ENCODE measurements around the gene KAT7.

Gene KAT7

GRCh38 chr17:49861150-49861884 is 72.8 kb downstream of the KAT7 start:
- H3K4me3 ChIP-seq (ENCODE audit: control insufficient read depth, low read depth, low read length), result no peak overlapping the region
- DNase-seq (ENCODE audit: low read depth), result no peak
- TF ChIP-seq CTCF (IDR thresholded peaks at IDR 0.05; ENCODE audit: control insufficient read depth, insufficient read depth, low read depth, low read length, missing control alignments), result peak; percentile 89

DNA sequence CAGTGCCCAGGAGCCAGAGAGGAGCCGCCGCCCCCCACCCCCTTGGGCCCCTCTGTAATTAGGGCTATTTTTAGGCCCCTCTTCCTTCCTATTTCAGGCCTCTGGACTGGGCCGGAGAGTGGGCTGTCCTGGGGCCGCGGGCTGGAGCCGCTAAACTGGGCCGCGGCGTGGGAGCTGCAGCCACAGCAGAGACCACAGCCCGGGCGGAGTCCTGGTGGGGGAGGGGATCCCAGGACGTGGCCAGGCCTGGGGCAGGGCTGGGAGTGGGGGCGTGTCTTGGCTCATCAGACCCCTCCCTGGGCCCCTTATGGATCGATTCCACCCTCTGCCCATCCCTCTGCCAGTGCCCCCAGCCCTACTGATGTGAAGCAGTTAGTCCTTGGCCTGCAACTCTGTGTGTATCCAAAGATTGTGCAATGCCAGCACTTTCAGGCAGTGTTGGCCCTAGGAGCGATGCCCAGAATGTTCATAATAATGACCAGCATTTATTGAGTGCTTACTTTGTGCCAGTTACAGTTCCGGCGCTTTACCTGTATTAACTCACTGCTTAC is 74.4 kb downstream of the KAT7 start:
- TF ChIP-seq CTCF (IDR thresholded peaks at IDR 0.05; ENCODE audit: control insufficient read depth, insufficient read depth, low read depth, low read length, missing control alignments), result no peak
- H3K4me3 ChIP-seq (ENCODE audit: control insufficient read depth, low read depth, low read length), result no peak overlapping the region
- no peak for DNase-seq (ENCODE audit: low read depth)

GRCh38 chr17:49866019-49866380 is 77.5 kb downstream of the KAT7 start:
- H3K4me3 ChIP-seq (ENCODE audit: control insufficient read depth, low read depth, low read length), result no peak overlapping the region
- DNase-seq (ENCODE audit: low read depth), result no peak
- no peak for TF ChIP-seq CTCF (IDR thresholded peaks at IDR 0.05; ENCODE audit: control insufficient read depth, insufficient read depth, low read depth, low read length, missing control alignments)

DNA sequence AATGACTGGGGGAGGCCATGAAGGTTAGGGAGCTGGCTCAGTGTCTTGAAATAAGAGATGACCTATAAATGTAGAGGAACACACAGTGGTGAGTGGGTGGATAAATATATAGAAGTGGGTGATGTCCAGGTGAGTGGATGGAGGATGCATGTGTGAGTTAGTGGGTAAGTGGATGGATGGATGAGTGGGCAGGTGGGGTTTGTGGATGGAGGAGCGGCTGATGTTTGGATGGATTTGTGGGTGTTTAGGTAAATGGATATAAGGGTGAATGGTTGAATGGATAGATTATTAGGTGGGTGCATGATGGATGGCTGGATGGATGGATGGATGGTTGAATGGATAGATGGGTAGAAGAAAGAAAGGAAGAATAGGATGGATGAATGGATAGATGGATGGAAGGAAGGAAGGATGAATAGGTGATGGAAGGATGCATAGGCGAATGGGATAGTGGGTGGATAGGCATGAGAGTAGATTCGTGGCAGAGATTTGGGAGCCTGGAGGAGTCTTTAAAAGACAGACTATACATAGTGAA is 78.5 kb downstream of the KAT7 start:
- no peak for DNase-seq (ENCODE audit: low read depth)
- TF ChIP-seq CTCF (IDR thresholded peaks at IDR 0.05; ENCODE audit: control insufficient read depth, insufficient read depth, low read depth, low read length, missing control alignments), result no peak
- no peak overlapping the region for H3K4me3 ChIP-seq (ENCODE audit: control insufficient read depth, low read depth, low read length)

GRCh38 chr17:49869038-49869374 is 80.5 kb downstream of the KAT7 start:
- no peak overlapping the region for H3K4me3 ChIP-seq (ENCODE audit: control insufficient read depth, low read depth, low read length)
- no peak for DNase-seq (ENCODE audit: low read depth)
- no peak for TF ChIP-seq CTCF (IDR thresholded peaks at IDR 0.05; ENCODE audit: control insufficient read depth, insufficient read depth, low read depth, low read length, missing control alignments)

DNA sequence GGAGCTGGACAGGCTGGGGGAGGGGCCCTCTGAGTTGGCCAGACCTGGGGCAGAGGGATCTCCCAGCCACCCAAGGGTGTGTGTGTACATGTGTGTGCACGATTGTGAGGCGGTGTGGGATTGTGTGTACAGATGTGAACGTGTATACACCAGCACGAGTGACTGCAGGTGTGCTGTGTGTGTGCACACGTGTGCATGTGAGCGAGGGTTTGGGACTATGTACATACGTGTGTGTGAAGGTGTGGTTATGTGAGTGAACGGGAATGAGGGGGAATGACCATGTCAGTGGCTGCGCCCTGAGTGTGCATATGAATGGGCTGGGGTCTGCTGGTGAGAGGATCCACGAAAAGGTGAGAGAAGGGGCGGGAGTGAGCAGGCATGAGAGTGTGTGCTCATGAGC is 81.8 kb downstream of the KAT7 start:
- H3K4me3 ChIP-seq (ENCODE audit: control insufficient read depth, low read depth, low read length), result no peak overlapping the region
- DNase-seq (ENCODE audit: low read depth), result no peak
- no peak for TF ChIP-seq CTCF (IDR thresholded peaks at IDR 0.05; ENCODE audit: control insufficient read depth, insufficient read depth, low read depth, low read length, missing control alignments)
